ENCODE data around the gene DGKQ.

Gene DGKQ

DNA sequence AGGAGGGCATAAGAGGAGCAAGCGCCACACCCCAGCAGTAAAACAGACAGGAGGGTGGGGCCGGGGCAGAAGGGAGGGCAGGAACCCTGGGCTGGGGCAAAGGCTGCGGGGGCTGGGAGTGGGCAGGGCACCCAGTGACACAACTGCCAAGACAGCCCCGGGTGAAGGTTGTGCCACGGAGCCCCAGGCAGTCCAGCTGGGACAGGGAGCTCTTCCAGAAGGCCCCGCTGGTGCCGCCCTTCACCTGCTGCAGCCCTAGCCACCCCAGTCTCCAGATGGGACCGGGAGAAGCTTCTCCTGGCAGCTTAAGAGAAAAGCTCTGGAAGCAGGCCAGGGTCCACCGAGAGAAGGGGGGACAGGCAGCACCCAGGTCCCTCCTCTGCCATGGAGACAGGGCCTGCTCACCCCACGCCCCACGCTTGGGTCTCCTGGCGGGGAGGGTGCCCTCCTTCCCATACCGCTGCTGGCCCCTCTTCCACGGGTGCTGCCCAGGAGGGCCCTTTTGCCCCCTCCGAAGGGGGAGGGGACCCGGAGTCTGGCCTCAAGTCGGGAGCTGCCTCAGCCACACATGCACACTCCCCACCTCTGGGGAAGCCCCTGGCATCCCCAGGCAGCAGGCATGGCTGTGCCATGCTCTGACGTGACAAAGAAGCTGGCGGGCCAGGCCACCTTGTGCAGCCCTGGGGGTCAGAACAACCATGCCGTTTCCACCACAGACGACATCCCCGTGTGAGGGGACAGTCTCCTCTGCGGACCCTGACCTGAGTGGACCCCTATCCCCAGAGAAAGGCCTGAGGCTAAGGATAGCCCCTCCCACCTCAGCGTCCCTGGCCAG is 1.5 kb downstream of the DGKQ start:
- DNase-seq (ENCODE audit: low spot score in 2 of 2), result no peak
- no peaks in the 10 kb centered on the region for H3K9me3 Mint-ChIP-seq
- no peak for ATAC-seq (replicated peaks; ENCODE audit: extremely low read depth, poor library complexity, severe bottlenecking)
- H3K4me1 Mint-ChIP-seq, result peaks cover 20% of the 10 kb centered on the region
- peak overlapping the region; percentile 77 for H3K27ac Mint-ChIP-seq (ENCODE audit: low read depth)
- H3K27me3 Mint-ChIP-seq, result no peaks in the 10 kb centered on the region
- H3K36me3 Mint-ChIP-seq (ENCODE audit: insufficient read depth), result peaks cover 15% of the 10 kb centered on the region
- peak overlapping the region; percentile 63 for H3K4me3 Mint-ChIP-seq

GRCh38 chr4:970854-971520 is 2.4 kb downstream of the DGKQ start:
- peaks cover 20% of the 10 kb centered on the region for H3K4me1 Mint-ChIP-seq

GRCh38 chr4:970046-970745 is 3.2 kb downstream of the DGKQ start:
- H3K9me3 Mint-ChIP-seq, result no peaks in the 10 kb centered on the region
- ATAC-seq (replicated peaks; ENCODE audit: extremely low read depth, poor library complexity, severe bottlenecking) (peak; percentile 82), DNase-seq (ENCODE audit: low spot score in 2 of 2) (peak; percentile 52 to 88)
- H3K27me3 Mint-ChIP-seq, result no peaks in the 10 kb centered on the region
- peaks cover 20% of the 10 kb centered on the region for H3K4me1 Mint-ChIP-seq
- peak overlapping the region; percentile 77 for H3K27ac Mint-ChIP-seq (ENCODE audit: low read depth)
- peak overlapping the region; percentile 63 for H3K4me3 Mint-ChIP-seq
- H3K36me3 Mint-ChIP-seq (ENCODE audit: insufficient read depth), result peaks cover 17% of the 10 kb centered on the region

More at GRCh38 chr4:970854-971520, 2.4 kb downstream of the DGKQ start:
- Mint-ChIP-seq H3K9me3 (no peaks in the 10 kb centered on the region), H3K36me3 (ENCODE audit: insufficient read depth) (peaks cover 16% of the 10 kb centered on the region), H3K4me3 (peak overlapping the region; percentile 63), H3K27me3 (no peaks in the 10 kb centered on the region), H3K27ac (ENCODE audit: low read depth) (peak overlapping the region; percentile 77)
- ATAC-seq (replicated peaks; ENCODE audit: extremely low read depth, poor library complexity, severe bottlenecking), result no peak
- DNase-seq (ENCODE audit: low spot score in 2 of 2), result no peak

DNA sequence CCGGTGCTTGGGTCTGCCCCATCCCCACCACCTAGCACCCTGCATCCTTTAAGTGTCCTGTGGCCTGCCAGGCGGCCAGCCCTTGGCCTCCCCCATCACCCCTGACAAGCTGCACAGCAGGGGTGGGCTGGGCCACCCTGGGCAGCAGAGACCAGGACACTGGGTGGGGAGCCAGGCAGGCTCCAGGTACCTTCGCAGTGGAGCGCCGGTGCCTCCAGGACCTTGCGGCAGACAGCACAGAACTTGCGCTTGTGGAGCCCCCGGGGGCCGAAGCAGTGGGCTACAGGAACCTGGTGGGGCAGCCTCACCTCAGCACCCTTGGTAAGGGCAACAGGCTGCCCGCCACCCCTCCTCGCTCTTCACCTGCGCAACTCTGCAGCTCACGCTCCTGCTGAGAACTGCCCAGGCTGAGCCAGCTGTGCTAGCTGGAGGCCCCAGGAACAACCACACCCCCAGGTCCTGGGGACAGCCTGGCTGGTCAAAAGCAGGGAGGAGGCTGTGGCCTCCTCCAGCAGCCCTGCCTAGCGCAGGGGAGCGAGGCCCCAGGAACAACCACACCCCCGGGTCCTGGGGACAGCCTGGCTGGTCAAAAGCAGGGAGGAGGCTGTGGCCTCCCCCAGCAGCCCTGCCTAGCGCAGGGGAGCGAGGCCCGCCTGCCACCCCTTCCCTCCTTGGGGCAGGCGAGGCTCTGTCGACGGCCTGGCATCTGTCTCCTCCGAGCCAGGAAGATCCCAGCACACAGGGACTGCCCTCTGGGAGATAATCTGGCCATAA is 4.6 kb downstream of the DGKQ start:
- DNase-seq (ENCODE audit: low spot score in 2 of 2), result no peak
- Mint-ChIP-seq H3K4me1 (peaks cover 20% of the 10 kb centered on the region), H3K9me3 (no peaks in the 10 kb centered on the region), H3K4me3 (no peak overlapping the region), H3K27me3 (no peaks in the 10 kb centered on the region), H3K36me3 (ENCODE audit: insufficient read depth) (peaks cover 18% of the 10 kb centered on the region), H3K27ac (ENCODE audit: low read depth) (peak overlapping the region; percentile 77)
- ATAC-seq (replicated peaks; ENCODE audit: extremely low read depth, poor library complexity, severe bottlenecking), result no peak

DNA sequence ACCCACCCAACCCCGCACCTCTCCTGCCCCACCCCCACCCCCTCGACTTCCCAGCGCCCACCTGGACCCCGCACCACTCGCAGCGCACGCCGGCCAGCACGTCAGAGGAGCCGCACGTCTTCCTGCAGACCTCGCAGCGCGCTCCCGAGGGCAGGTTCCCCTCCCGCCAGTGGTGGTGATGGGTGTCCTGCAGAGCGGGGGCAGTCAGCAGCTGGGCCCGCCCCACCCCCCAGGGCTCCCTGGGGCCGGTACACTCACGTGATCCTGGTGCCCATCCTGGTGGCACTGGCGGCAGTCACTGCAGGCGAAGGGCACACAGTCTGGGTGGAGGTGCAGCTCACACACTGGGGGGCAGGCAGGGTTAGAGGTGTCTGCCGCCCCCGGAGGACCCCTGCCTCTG is 5.1 kb downstream of the DGKQ start:
- H3K27ac Mint-ChIP-seq (ENCODE audit: low read depth), result no peak overlapping the region
- no peak overlapping the region for H3K4me3 Mint-ChIP-seq
- H3K36me3 Mint-ChIP-seq (ENCODE audit: insufficient read depth), result peaks cover 19% of the 10 kb centered on the region
- no peaks in the 10 kb centered on the region for H3K9me3 Mint-ChIP-seq
- H3K4me1 Mint-ChIP-seq, result peaks cover 20% of the 10 kb centered on the region
- no peak for DNase-seq (ENCODE audit: low spot score in 2 of 2)
- ATAC-seq (replicated peaks; ENCODE audit: extremely low read depth, poor library complexity, severe bottlenecking), result no peak
- H3K27me3 Mint-ChIP-seq, result no peaks in the 10 kb centered on the region

DNA sequence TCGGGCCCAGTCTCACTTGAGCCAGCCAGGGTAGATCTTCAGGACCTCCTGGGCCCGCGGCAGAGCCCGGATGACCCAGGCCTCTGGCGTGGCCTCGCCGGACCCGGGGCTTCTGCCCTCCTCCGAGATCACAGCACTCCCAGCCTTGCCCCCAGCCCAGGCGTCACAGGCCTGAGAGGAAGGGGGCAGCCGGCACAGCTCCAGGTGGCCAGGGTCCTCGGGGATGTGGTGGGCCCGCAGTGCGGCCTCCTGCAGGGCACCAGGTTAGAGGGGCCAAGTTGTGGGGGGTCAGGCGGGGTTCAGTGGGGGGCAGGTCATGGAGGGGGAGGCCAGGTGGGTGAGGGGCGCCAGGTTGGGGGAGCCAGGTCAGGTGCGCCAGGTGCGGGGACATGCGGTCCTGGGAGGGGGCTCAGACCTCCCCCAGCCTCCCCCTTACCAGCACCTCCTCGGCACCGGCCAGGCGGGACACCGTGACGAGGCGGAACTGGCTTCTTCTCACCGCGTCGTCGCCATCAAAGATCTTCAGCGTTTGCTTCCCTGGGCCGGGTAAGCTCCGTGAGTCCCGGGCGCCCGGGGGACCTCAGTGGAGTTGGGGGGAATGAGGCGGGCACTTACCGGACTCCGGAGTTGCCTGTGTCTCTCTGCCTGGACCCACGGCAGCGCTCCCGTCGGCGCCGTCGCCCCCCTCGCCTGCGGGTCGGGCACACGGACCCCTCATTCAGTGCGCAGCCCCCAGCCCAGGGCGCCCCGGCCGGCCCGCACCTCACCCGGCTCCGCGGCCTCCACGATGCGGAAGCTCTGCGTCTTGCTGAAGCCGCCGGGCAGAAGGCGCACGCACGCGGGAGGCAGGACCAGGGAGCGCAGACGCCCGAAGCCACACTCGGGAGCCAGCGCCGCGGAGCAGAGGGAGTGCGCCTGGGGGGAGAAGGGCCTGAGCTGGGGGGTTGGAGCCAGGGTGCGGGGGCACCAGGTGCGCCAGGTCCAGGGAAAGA is 6.0 kb downstream of the DGKQ start:
- Mint-ChIP-seq H3K9me3 (no peaks in the 10 kb centered on the region), H3K4me1 (peaks cover 20% of the 10 kb centered on the region), H3K36me3 (ENCODE audit: insufficient read depth) (peaks cover 23% of the 10 kb centered on the region), H3K4me3 (no peak overlapping the region), H3K27ac (ENCODE audit: low read depth) (no peak overlapping the region), H3K27me3 (no peaks in the 10 kb centered on the region)
- no peak for DNase-seq (ENCODE audit: low spot score in 2 of 2)
- ATAC-seq (replicated peaks; ENCODE audit: extremely low read depth, poor library complexity, severe bottlenecking), result no peak

DNA sequence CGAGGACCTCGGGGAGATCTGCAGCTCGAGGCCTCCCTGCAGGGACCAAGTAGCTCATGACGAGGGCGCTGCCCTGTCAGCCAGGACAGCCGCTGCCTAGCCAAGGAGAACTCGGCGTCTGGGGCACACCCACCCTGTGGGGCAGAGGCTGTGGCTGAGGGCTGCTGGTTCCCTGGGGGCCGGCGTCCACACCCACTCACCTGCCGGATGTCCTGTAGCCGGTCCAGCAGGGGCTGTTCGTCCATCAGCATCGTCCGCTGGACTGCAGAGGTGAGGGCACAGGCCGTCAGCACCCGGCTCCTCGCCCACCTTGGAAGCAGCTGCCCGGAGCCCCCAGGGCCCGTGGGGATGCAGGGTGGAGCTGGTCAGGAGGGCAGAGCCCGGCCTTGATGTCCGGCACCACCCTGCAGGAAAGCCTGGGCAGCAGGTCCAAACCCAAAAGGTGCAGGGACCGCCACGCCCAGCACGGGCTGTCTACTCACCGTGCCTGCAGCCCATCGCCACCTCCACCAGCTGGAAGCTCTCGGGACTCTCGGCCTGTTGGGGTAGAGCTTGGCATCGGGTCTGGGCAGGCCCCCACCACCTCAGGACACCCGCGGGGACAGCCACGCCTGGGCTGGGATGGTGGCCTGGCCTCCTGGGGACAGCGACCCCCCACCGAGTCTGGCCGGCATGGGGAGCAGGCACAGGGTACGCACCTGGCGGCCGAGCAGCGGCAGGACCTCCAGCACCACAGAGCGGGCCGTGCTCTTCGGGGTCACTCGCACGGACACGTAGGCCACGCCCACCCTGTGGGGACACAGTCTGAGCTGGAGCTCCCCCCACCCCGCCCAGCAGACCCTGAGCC is 6.9 kb downstream of the DGKQ start:
- Mint-ChIP-seq H3K27me3 (no peaks in the 10 kb centered on the region), H3K9me3 (no peaks in the 10 kb centered on the region), H3K36me3 (ENCODE audit: insufficient read depth) (peaks cover 25% of the 10 kb centered on the region), H3K27ac (ENCODE audit: low read depth) (no peak overlapping the region), H3K4me3 (no peak overlapping the region), H3K4me1 (peaks cover 19% of the 10 kb centered on the region)
- DNase-seq (ENCODE audit: low spot score in 2 of 2) (no peak), ATAC-seq (replicated peaks; ENCODE audit: extremely low read depth, poor library complexity, severe bottlenecking) (no peak)

DNA sequence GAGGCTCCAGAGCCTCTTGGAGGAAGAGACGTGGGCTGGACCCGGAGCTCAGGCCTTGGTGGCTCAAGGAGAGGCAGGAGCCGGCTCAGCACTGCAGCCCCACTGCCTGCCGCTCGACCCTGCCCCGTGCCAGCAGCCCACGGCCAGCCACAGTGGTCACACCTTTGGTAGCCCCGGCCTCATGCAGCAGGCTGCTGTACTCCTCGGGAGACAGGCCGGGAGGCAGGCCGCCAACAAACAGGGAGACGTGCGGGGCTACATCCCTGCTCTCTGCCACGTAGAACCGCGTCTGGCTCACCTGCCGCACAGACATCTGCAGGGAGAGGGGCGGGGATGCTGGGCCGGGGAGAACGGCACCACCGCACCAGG is 7.6 kb downstream of the DGKQ start:
- Mint-ChIP-seq H3K4me1 (peaks cover 11% of the 10 kb centered on the region), H3K36me3 (ENCODE audit: insufficient read depth) (peaks cover 26% of the 10 kb centered on the region), H3K9me3 (no peaks in the 10 kb centered on the region), H3K4me3 (no peak overlapping the region), H3K27me3 (no peaks in the 10 kb centered on the region), H3K27ac (ENCODE audit: low read depth) (no peak overlapping the region)
- ATAC-seq (replicated peaks; ENCODE audit: extremely low read depth, poor library complexity, severe bottlenecking) (no peak), DNase-seq (ENCODE audit: low spot score in 2 of 2) (no peak)

GRCh38 chr4:965048-965765 is 8.2 kb downstream of the DGKQ start:
- H3K4me1 Mint-ChIP-seq, result peaks cover 6% of the 10 kb centered on the region
- no peak overlapping the region for H3K27ac Mint-ChIP-seq (ENCODE audit: low read depth)
- no peaks in the 10 kb centered on the region for H3K27me3 Mint-ChIP-seq
- H3K4me3 Mint-ChIP-seq, result no peak overlapping the region
- ATAC-seq (replicated peaks; ENCODE audit: extremely low read depth, poor library complexity, severe bottlenecking) (no peak), DNase-seq (ENCODE audit: low spot score in 2 of 2) (no peak)
- no peaks in the 10 kb centered on the region for H3K9me3 Mint-ChIP-seq
- peaks cover 23% of the 10 kb centered on the region for H3K36me3 Mint-ChIP-seq (ENCODE audit: insufficient read depth)

DNA sequence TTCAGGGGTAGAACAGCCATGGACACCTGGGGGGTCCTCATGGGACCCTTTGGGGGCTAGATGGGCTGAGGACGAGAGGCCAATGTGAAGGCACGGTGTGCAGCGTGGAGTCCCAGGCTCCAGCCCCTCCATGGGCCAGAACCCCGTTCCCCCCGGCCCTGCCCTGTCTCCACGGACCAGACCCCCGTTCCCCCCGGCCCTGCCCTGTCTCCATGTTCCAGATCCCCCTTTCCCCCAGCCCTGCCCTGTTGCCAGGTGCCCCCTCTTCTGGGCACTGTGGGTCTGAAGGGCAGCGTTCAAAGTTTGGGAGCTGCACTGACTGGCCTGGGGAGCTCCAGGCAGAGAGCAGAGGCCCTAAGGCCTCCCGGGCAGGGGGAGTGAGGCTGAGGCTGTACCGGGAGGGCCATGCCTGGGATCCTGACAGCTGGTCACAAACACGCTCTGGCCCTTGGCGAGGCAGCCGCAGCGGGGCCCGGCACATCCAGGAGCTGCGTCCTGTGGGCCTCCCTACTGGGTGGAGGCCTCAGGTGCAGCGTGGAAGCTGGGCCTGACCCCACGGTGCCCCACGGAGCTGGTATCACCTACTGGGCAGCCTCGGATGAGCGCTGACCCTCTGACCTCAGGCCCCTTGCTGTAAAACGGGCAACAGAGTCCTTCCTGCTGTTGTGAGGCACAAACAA is 8.9 kb downstream of the DGKQ start:
- no peak for DNase-seq (ENCODE audit: low spot score in 2 of 2)
- Mint-ChIP-seq H3K9me3 (no peaks in the 10 kb centered on the region), H3K27me3 (no peaks in the 10 kb centered on the region), H3K27ac (ENCODE audit: low read depth) (no peak overlapping the region), H3K36me3 (ENCODE audit: insufficient read depth) (peaks cover 24% of the 10 kb centered on the region), H3K4me3 (no peak overlapping the region), H3K4me1 (no peaks in the 10 kb centered on the region)
- no peak for ATAC-seq (replicated peaks; ENCODE audit: extremely low read depth, poor library complexity, severe bottlenecking)
